ENCODE measurements around the gene RNU5D-1. TPM values are rescaled to one million over a fixed set of nuclear protein-coding genes. Genes with fewer than 3 reads are reported as not detected.

The RNU5D-1 gene
- total and polyA plus RNA-seq, 2 of the 13 experiments (the other 11 are each of a cell fraction or from before 2014, with no cell fraction given) = 165 TPM; not detected in 1

DNA sequence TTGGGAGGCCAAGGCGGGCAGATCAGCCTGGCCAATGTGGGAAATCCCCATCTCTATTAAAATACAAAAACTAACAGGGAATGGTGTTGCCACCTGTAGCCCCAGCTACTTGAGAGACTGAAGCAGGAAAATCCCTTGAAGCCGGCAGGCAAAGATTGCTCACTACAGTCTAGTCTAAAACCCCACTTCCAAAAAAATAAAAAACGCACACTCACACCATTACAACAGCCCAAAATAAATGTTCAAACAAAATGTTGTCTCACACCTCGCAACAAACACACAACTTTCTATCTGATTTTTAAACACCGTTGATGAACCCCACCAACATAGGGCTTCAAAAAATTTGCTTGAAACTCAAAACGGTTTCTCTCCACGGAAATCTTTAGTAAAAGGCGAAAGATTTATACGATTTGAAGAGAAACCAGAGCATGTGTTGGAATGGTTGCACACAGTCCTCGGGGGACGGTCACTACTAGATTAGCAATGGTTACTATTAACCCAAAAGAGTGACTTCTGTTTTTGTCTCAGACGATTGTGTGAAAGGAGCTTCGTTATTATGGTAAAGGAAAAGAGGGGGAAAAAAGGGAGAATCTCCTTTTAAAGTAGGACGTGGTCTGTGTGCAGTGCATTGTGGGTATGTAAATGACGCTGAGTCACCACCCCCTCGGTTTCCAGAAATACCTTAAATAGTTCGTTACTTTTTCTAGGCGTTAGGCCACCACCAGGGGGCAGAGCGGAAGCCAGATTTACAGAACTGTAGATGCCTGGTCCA lies at the start of gene RNU5D-1 (continued):
- TF ChIP-seq ZNF432 (CRISPR knock-in tag; IDR thresholded peaks at IDR 0.05; ENCODE audit: borderline replicate concordance) = no peak
- TF ChIP-seq PCBP1 (IDR thresholded peaks at IDR 0.05; ENCODE audit: borderline replicate concordance, low read depth, low read length) = no peak
- TF ChIP-seq KLF15 (CRISPR knock-in tag; IDR thresholded peaks at IDR 0.05; ENCODE audit: borderline replicate concordance) = no peak
- peak; percentile 100 for TF ChIP-seq SNAPC2 (CRISPR knock-in tag; IDR thresholded peaks at IDR 0.05)
- no peak; the same call in 1 of the 2 replicates for TF ChIP-seq TSC22D2 (CRISPR knock-in tag; IDR thresholded peaks at IDR 0.05; ENCODE audit: borderline replicate concordance)
- TF ChIP-seq TGIF2 (CRISPR knock-in tag; IDR thresholded peaks at IDR 0.05) = no peak
- TF ChIP-seq ZNF557 (CRISPR knock-in tag; IDR thresholded peaks at IDR 0.05) = no peak
- no peak for TF ChIP-seq PRMT3 (CRISPR knock-in tag; IDR thresholded peaks at IDR 0.05; ENCODE audit: borderline replicate concordance, low read depth)
- 0 out of 2 replicates have a peak, but pooled peaks have one; percentile 10 for TF ChIP-seq ZNF12 (CRISPR knock-in tag; IDR thresholded peaks at IDR 0.05)
- TF ChIP-seq DBP (CRISPR knock-in tag; IDR thresholded peaks at IDR 0.05; ENCODE audit: not compliant biosample characterization) = no peak
- TF ChIP-seq NRL (CRISPR knock-in tag; IDR thresholded peaks at IDR 0.05; ENCODE audit: borderline replicate concordance) = no peak
- 0 out of 2 replicates have a peak, but pooled peaks have one; percentile 16 for TF ChIP-seq ATF7 (IDR thresholded peaks at IDR 0.05)
- no peak for TF ChIP-seq ATF7 (CRISPR knock-in tag; IDR thresholded peaks at IDR 0.05)
- TF ChIP-seq ZNF770 (CRISPR knock-in tag; IDR thresholded peaks at IDR 0.05) = no peak
- peak; percentile 85 for TF ChIP-seq RFXANK (CRISPR knock-in tag; IDR thresholded peaks at IDR 0.05)
- TF ChIP-seq TRIM24 (CRISPR knock-in tag; IDR thresholded peaks at IDR 0.05) = no peak
- TF ChIP-seq PAX8 (CRISPR knock-in tag; IDR thresholded peaks at IDR 0.05; ENCODE audit: borderline replicate concordance) = no peak
- TF ChIP-seq ZNF207 (IDR thresholded peaks at IDR 0.05; ENCODE audit: borderline replicate concordance) = no peak
- no peak for TF ChIP-seq EEA1 (CRISPR knock-in tag; IDR thresholded peaks at IDR 0.05; ENCODE audit: borderline replicate concordance)
- TF ChIP-seq PRDM15 (CRISPR knock-in tag; IDR thresholded peaks at IDR 0.05) = no peak
- no peak for TF ChIP-seq ZNF180 (CRISPR knock-in tag; IDR thresholded peaks at IDR 0.05; ENCODE audit: borderline replicate concordance, low read depth)
- TF ChIP-seq TIGD3 (CRISPR knock-in tag; IDR thresholded peaks at IDR 0.05; ENCODE audit: borderline replicate concordance) = no peak

All from HepG2 (cell line).